K562 (cell line): Measurements from ENCODE around the gene ANKRD65. TPM values are rescaled to one million over a fixed set of nuclear protein-coding genes. Genes with fewer than 3 reads are reported as not detected.

ENCODE experiments used
- ARID4B ChIP-seq: sonication (generic); formaldehyde crosslinking; IDR thresholded peaks from 2 replicates; pipeline ENCODE4 v1.8.0; 2022; ENCODE audit warnings: mild to moderate bottlenecking, missing genetic modification reagents
- BRCA1 ChIP-seq, 2 experiments: fragments of 450-650 bp in 1 of 2; sonication (generic) in 1 of 2; formaldehyde crosslinking in 1 of 2; IDR thresholded peaks; 2 replicates each; pipeline versions ENCODE4 v1.5.0 to v1.6.1; 2017 to 2020; ENCODE audit warnings: mild to moderate bottlenecking in 1 of 2, missing genetic modification reagents in 1 of 2
- CEBPG ChIP-seq, 3 experiments: fragments of 200-800 bp in 1 of 3; sonication (Bioruptor generic) in 1 of 3; sonication (generic) in 1 of 3; formaldehyde crosslinking in 1 of 3; IDR thresholded peaks in 2 of 3; conservative IDR thresholded peaks in 1 of 3; 2 replicates each; pipeline versions ENCODE4 v1.6.1 to v1.8.0; 2016 to 2022; ENCODE audit warnings: missing compliant biosample characterization in 2 of 3, missing genetic modification characterization in 2 of 3, mild to moderate bottlenecking in 1 of 3, missing genetic modification reagents in 1 of 3
- FOXK2 ChIP-seq, 2 experiments: fragments of 450-650 bp; IDR thresholded peaks in 1 of 2; conservative IDR thresholded peaks in 1 of 2; 2 replicates each; pipeline ENCODE4 v1.6.1; 2016; ENCODE audit warnings: low read depth in 2 of 2, mild to moderate bottlenecking in 1 of 2
- HDAC1 ChIP-seq, 2 experiments: fragments of 450-650 bp; IDR thresholded peaks; 2 replicates each; pipeline ENCODE4 v1.6.1; 2016 to 2017; ENCODE audit warnings: inconsistent platforms in 1 of 2, mild to moderate bottlenecking in 1 of 2, moderate library complexity in 1 of 2
- NELFE ChIP-seq: IDR thresholded peaks from 2 replicates; pipeline ENCODE4 v1.6.1; 2011; ENCODE audit warnings: mild to moderate bottlenecking; ENCODE audit not compliant: insufficient read depth, insufficient read length
- OTX1 ChIP-seq: fragments of 450-650 bp; formaldehyde crosslinking; IDR thresholded peaks from 2 replicates; pipeline ENCODE4 v1.4.0; 2022; ENCODE audit warnings: mild to moderate bottlenecking
- SMARCB1 ChIP-seq: IDR thresholded peaks from 2 replicates; pipeline ENCODE4 v1.6.1; 2011; ENCODE audit warnings: improper control_type of control experiment, low read depth; ENCODE audit not compliant: insufficient read length
- SMC3 ChIP-seq: conservative IDR thresholded peaks from 2 replicates; pipeline ENCODE4 v1.6.1; 2011; ENCODE audit warnings: low read depth, low read length, improper control_type of control experiment; ENCODE audit not compliant: insufficient read depth
- SUPT5H ChIP-seq: fragments of 450-650 bp; IDR thresholded peaks from 2 replicates; pipeline ENCODE4 v1.6.1; 2016
- ZEB2 ChIP-seq: fragments of 450-650 bp; IDR thresholded peaks from 2 replicates; pipeline ENCODE4 v1.6.1; 2016
- polyA plus RNA-seq, 8 experiments: library from polyadenylated mRNA; depleted of rRNA in 4 of 8; stranded (reverse) in 5 of 8; unstranded in 3 of 8; fragments of >200 nt; fragmentation: Nextera tagmentation in 2 of 8; fragmentation: Illumina TruSeq in 1 of 8; extraction: Ambion mirVana in 2 of 8; extraction: Trizol in 1 of 8; gene quantifications; 2 replicates each; pipeline versions ENCODE4 v1.2.1 to v1.2.3, GENCODE V29; 2011 to 2014; ENCODE audit warnings: inconsistent platforms in 1 of 8, missing spikeins in 1 of 8
- total RNA-seq, 7 experiments: library from RNA; depleted of rRNA in 6 of 7; stranded (reverse); fragments of >200 nt in 6 of 7; fragmentation: Illumina TruSeq in 2 of 7; extraction: Trizol in 2 of 7; gene quantifications; 2 replicates each; pipeline versions ENCODE4 v1.2.1 to v1.2.3, GENCODE V29; 2011 to 2021; ENCODE audit warnings: low replicate concordance in 1 of 7

The ANKRD65 gene
- total and polyA plus RNA-seq, 9 of the 15 experiments (the other 6 are each of a cell fraction or from before 2014, with no cell fraction given), result not detected

- no peak for TF ChIP-seq ARID4B (CRISPR knock-in tag)
- no peak for TF ChIP-seq BRCA1 (IDR thresholded peaks at IDR 0.05)
- 0 out of 2 replicates have a peak, but pooled peaks have one; percentile 88 for TF ChIP-seq BRCA1 (CRISPR knock-in tag; IDR thresholded peaks at IDR 0.05)
- TF ChIP-seq ZEB2, result no peak
- TF ChIP-seq CEBPG (CRISPR knock-in tag; IDR thresholded peaks at IDR 0.05), result no peak
- no peak for TF ChIP-seq CEBPG (tag; conservative IDR thresholded peaks at IDR 0.05 in 1 of 2, IDR thresholded peaks at IDR 0.05 in 1 of 2)
- TF ChIP-seq SMC3, result 0 out of 2 replicates have a peak, but pooled peaks have one; percentile 3
- no peak for TF ChIP-seq OTX1 (CRISPR knock-in tag)
- TF ChIP-seq HDAC1 (IDR thresholded peaks at IDR 0.05), result peak in 1 of 2 experiments; percentile 13; a peak in 1 of 4 replicates
- no peak for TF ChIP-seq SMARCB1
- TF ChIP-seq SUPT5H, result peak; percentile 5; the same call in 1 of the 2 replicates
- TF ChIP-seq FOXK2 (conservative IDR thresholded peaks at IDR 0.05 in 1 of 2, IDR thresholded peaks at IDR 0.05 in 1 of 2; ENCODE audit: low read depth in 2 of 2), result no peak
- TF ChIP-seq NELFE, result no peak
- TF ChIP-seq, all 486 proteins: peak for 18
Observed at GRCh38 chr1:1406101-1406820, 14.8 kb downstream of the ANKRD65 start (continued).
